AML-193 (cell line): ENCODE data around the gene FNIP2.
"Not testable (repeated sequence)": the region's sequence is repeated elsewhere in the genome, so short reads cannot be mapped to it uniquely, and the experiment has no call there.

ENCODE experiments used
- DNase-seq, 2 experiments: peaks; one replicate each; lab custom pipeline; 2025; lab: John Stamatoyannopoulos, UW

Gene FNIP2

DNA sequence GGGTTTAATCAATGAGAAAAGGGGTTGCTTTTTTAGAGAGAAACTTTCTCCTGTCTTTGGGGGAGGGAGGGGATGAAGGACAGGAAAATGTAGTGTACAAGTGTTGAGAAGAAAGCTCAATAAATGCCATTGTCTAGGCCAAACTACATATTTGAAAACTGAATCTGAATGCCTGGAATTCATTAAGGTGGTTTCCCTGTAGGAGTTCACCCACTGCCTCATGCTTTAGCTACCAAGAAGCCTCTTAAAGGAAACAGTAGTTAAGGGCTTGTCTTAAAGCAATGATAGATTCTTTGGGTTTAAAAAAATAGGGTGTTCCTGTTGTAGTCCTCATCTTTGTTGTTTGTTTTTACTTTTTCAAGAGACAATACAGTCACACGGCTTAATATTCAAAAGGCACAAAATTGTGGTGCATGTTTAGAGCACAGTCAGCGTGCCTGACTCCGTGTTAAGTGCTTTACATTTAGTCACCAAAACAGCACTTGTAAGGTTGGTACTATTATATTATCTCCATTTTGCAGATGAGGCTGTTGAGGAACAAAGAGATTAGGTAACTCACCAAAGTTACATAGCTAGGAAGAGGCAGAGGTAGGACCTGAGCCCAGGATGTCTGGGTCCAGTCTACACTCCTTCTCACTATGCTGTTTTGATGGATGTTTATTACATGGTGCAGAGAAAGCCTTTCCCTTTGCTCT, 46.0 kb downstream of the FNIP2 start:
- DNase-seq, result no peak

DNA sequence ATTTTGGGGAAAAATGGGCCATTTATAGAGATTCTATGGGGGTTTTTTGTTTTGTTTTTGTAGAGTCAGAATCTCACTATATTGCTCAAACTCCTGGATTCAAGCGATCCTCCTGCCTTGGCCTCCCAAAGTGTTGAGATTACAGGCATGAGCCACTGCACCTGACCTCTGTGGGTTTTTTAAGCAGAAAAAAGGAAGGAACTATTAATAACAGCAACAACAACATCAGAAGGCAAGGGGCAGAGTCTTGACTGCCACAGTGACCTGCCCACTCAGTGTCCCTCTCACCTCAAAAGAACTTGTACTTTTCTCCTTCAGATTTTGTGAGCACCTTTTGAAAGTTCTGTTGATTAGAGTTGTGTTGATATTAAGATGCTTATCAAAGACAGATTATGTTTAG, 48.1 kb downstream of the FNIP2 start:
- DNase-seq, result no peak

DNA sequence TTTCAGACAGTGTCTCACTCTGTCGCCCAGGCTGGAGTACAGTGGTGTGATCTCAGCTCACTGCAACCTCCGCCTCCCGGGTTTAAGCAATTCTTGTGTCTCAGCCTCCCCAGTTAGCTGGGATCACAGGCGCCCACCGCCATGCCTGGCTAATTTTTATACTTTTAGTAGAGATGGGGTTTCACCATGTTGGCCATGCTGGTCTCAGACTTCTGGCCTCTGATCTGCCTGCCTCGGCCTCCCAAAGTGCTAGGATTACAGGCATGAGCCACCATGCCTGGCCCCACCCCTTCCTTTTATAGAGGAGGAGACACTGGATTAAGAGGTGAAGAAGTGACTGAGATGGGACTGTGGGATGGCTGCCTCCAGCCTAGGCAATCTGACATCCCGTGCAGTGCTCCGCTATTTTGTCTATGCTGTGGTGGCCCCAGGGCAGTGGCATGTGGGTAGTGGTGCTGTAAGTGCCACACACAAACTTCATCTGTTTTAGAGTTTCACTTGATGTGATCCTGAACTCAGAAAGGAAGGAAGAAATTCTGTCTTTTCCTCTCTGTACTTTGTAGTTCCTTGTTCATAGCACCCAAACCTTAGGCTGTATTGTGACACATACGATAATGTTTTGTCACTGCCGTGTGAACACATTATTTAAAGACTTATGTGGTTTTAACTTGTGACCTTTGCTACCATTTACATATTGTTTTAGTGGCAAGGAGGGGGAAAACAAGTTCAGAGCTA, 48.9 kb downstream of the FNIP2 start:
- peak; percentile 79 to 84 for DNase-seq

DNA sequence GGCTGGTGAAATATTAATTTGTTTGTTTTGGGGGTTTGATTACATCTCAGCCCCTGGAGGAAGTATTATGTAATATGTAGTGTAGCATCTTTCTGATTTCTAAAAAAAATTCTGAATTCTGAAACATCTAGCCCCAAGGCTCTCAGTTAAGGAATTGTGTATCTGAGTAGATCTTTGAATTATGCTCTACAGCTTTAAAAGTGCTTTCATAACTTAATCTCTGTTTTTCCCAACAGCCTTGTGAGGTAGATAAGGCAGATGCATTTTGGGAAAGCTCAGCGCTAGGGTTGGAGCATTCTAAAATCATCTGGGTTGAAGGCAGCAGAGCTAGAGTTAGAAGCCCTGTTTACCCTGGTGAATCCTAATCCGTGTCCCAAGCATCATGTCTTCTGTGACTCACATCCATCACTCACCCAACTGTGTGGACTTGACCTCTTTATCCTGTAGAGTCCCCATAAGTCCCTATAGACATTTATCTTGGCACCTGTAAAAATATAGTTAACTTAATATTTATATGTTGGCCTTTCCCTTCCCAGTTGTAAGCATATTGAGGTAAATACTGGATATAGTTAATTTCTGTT, 49.8 kb downstream of the FNIP2 start:
- no peak for DNase-seq

DNA sequence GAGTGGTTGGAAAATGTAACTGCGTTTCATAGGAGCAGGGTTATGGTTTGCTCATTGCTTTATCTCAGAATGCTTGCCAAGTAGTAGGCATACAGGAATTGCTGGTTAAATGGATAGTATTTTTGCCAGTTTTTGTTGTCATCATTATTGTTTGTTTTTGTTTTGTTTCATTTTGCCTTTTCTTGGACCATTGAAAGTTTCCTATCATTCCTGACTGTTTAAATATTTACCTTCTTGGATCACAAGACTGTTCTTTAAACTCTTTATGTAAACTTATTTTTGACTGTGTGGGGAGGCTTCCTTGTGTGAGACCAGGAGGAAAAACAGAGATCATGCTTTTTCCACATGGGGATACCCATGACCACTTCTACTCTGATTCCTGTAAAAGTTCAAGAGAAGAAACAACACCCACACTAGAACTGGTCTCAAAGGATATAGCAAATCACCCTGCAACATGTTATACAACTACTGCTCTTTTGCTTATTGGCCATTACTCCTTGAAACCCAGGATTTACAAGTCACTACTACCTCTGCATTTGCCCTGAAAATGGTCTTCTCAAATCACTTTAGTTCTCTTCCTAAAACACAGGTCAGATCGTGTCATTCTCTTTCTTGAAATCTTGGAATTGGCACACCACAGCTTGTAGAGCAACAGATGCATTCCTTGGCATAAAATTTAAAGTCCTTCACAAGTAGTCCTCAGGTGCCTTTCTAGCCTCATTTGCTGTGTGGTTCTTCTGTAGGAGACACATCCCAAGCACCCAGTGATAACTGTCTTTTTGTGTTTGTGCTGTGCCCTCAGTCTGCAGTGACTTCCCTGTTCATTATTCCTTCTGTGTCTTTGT, 51.3 kb downstream of the FNIP2 start:
- no peak for DNase-seq

DNA sequence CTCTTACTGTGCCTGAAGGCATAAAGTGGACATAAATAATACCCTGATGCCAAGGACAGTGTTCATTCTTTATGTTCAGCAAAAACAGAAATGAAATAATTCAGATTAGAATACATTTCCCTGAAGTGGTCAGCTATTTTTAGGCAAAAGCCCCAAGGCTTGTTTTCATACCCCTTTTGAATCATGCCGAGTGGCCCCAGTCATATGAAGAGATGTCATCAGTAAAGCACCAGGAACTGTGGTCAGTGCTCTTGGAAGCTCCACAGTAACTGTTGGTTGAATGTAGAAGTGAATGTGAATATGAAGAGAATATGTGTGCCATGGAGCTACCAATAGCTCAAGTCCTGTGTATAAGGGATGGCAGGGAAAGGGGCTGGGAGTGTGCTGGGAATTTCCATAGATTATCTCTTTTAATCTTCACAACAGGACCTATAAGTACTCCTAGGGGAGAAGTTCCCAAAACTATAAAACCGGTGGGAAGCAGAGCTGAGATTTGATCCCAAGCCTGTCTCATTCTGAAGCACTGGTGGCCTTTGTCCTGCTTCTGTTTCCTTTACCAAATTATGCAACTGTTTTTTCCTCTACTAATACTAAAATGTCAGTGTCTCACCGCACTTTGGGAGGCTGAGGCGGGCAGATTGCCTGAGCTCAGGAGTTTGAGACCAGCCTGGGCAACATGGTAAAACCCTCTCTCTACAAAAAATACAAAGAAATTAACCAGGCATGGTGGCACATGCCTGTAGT, 52.6 kb downstream of the FNIP2 start:
- DNase-seq, result no peak

DNA sequence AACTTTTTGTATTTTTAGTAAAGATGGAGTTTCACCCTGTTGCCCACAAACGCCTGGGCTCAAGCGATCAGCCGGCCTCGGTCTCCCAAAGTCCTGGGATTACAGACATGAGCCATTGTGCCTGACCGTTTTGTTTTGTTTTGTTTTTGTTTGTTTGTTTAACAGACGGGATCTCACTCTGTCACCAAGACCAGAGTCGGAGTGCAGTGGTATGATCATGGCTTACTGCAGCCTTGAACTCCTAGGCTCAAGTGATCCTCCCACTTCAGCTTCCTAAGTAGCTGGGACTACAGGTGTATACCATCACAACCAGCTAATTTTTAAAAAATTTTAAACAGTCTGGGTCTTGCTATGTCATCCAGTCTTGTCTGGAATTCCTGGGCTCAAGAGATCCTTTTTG, 53.5 kb downstream of the FNIP2 start:
- no peak for DNase-seq

DNA sequence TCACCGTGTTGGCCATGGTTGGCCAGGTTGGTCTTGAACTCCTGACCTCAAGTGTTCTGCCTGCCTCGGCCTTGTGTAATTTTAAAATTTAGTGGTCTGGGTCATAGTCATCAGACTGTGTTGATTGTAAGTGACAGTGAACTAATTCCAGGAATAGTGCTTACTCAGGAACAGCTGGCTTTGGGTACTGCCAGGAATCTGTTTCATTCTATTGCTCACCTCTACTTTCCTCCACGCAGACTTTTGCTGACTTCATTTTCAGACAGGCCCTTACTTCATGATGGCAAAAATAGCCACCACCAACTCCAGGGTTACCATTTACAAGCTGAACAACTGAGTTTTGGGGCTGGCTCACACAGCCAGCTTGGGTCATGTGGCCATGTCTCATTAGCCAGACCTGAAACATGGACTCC, 54.6 kb downstream of the FNIP2 start:
- DNase-seq, result no peak

DNA sequence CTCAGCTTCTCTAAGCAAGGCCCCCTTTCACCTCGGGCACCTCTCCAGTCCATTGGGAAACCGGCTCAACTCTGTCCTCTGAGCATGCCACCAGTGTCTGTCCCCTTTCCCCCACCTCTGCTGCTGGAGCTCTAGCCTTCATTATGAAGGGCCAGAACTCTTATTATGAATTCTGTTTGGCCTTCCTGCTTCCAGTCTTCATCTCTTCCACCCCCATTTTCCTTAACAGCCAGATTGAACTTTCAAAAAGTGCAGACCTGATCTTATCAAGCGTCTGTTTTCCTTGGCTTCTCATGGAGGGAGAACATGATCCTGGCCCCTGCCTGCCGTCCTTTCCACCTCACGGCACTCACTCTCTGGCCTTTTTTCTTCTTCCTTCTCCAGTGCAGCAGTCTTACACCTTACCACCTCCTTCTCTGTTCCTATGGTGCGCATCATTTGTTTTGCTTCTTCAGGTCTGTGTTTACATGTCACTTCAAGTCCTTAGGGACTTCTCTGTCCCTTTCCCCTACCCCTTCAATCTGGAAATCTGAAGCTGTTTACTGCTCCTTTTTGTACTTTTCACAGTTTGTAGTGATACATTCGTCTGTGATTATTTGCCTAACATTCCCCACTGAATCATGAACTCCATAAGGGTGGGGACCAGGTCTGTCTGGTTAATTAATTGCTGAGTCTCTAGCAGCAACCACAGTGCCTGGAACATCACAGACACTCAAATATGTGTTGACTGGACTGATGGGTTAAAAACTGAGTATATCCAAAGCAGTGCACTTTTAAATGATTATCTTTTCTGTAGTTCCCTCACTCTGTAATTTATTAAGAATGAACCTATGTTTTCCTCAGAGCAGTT, 55.8 kb downstream of the FNIP2 start:
- no peak for DNase-seq

DNA sequence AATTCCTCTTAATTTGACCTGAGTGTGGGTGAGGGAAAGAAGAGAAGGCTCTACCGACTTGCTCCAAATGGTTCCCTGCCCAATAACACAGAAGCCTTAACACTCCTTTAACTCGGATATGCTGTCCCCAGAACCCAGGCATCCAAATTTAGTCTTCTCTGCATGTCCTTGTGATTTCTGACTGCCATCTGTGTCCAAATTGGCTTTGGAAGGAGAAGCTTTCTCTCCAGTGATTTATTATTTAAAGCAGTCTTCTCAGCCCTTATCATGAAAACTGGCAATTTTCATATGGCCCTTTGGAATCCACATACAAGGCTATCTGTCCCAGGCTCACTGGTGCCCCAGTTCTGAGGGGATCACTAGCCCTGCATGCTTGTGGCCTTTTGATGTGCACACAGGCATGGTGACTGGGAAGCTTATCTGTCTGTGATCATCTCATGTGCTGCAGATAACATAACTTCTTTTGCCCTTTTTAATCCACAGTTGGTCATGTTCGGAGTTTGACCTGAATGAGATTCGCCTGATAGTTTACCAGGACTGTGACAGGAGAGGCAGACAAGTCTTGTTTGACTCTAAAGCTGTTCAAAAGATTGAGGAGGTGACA, 56.7 kb downstream of the FNIP2 start:
- DNase-seq, result no peak

DNA sequence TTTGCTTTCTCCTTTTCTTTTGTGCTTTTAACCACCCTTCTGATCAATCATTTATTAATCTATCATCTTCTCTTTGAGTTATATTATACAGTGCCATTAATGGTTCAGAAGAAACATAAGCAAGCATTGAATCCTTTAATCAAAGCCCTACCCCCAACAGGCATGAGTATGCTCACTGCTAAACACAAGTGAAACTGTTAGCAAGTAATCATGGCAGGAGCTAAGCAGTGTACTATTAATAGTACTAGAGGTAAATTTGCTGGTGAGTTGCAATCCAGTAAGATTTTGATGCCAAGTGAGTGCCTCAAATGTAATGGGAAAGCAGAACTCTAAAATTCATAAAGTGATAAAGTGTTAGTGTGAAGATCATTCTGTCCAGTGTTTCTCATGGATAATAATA, 57.2 kb downstream of the FNIP2 start:
- DNase-seq, result no peak

DNA sequence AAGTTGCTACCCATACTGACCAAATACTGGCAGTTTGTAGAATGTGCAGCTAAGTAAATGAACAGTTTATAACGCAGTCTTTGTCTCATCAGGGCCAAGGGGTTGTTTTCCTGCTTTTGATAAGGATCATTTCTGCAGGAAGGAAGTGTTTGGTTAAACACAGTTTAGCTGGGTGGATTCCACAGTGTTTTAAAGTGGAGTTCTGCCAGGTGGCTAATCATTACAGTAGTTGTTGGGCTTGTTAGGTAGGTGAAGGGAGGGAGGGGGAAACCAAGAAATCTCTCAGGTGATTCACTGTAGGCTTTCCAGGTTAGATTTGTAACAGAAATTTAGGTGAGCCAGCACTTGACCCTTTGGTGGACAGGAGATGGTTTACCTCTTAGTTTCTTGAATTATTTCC, 58.1 kb downstream of the FNIP2 start:
- DNase-seq, result no peak

DNA sequence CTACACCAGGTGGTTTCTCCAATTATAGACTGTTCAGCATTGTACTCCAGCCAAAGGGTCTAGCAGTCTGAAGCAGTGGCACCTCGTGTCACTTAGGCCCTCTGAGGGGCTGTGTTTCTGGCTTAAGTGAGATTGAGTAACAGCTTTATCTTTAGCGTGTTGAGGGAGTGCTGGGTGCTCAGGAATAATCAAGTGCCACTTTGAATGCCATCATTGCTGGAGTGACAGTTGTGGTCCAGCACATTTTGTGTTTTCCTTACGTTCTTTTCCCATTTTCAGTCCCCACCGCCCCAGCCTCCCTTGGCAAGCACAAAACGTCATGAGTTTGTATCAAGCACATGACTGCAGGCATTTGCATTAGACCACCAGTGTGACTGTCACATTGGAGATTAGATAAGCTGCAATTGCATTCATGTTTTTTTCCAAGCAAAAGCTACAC, 58.7 kb downstream of the FNIP2 start:
- DNase-seq, result no peak

DNA sequence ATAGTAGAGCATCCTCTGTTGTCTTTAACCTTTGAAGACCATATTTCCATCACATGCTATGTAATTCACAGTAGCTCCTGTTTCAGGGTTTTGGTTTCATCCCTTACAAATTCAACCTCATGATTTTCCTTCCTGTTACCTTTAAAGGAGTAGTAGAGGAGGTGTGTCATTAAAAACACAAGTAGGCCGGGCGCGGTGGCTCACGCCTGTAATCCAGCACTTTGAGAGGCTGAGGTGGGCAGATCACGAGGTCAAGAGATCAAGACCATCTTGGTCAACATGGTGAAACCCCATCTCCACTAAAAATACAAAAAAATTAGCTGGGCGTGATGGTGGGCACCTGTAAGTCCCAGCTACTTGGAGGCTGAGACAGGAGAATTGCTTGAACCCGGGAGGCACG, 59.3 kb downstream of the FNIP2 start:
- not testable (repeated sequence) for DNase-seq

DNA sequence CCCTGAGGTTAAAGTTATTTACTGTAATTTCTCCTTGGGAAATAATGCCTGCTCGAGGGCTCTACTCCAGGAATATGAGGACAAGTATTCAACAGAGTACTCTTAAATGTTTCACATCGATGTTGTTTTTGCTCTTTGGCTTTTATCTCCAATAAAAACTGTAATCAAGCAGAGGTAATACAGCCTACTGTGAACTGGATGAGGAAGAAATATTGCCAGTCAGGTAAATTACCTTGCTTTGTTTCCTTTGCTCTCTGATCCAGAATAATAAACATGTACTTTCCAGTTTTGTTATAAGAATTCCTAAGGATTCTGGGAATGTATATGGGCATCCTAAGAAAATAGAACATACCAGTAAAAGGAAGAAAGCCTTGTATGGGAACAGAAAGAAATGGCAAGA, 60.4 kb downstream of the FNIP2 start:
- DNase-seq, result no peak

DNA sequence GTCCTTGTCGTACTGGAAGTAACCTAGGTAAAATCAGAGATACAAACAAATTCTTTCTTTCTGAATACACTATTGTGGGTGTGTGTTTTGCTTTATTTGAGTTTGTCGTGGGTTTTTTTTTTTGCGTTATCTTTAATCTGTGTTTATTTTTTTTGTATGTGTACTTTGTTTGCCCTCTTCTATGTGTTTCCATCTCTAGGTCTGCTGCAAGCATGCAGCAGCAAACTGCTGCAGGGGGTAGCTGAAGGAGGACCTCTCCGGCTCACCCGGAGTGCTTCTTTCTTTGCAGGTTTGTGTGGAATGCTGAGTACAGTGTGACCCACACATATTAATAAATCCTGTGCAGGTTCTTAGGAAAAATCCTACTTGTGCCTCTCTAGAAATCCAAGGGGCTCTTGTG, 64.8 kb downstream of the FNIP2 start:
- DNase-seq, result no peak

DNA sequence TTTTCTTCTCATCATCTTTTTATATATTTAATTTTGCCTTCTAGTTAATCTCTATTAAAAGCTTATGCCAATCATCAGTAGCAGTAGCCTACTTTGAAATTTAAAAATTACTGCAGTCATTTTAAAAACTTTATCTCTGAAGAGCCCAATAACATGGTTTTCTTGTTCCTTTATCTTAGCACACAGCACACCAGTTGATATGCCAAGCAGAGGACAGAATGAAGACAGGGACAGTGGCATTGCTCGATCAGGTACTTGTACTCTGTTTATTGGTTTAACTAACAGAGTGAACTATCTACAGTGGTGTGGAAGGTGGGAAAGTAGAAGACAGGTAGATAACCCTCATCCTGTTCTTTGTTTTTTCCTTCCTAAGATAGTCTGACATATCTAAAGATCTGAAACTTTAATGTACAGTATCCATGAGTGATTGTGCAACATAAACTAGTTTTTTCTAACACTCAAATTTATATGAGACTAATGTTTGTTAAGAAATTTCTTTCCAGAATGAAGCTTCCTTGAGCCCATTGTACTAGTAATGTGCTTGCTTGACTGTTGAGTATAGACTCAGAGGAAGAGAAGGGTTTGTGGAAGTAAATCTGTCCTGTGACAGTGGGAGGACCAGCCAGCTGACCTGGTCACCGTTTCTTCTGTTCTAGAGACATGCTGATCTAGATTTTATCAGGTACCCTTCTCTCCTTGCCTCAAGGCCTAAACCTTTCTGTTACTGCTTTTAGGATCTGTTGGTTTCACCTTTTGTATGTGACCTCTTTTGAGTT, 66.6 kb downstream of the FNIP2 start:
- no peak for DNase-seq

DNA sequence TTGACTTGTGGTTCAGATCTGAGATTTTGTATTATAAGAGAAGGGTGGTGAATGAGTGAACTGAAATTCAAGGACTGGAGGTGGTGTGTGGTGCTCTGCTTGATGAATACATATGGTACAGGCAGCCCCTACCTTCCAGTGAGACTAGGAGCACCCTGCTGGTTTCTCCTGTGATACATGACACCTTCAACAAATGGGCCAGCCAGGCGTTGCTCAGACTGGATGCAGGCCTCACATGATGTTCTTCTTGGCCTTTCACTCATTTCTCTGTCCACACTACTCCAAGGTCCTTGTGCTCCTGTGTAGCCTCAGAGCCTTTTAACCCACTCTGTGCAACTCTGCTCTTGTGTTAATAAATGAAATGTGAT, 67.2 kb downstream of the FNIP2 start:
- DNase-seq, result no peak

DNA sequence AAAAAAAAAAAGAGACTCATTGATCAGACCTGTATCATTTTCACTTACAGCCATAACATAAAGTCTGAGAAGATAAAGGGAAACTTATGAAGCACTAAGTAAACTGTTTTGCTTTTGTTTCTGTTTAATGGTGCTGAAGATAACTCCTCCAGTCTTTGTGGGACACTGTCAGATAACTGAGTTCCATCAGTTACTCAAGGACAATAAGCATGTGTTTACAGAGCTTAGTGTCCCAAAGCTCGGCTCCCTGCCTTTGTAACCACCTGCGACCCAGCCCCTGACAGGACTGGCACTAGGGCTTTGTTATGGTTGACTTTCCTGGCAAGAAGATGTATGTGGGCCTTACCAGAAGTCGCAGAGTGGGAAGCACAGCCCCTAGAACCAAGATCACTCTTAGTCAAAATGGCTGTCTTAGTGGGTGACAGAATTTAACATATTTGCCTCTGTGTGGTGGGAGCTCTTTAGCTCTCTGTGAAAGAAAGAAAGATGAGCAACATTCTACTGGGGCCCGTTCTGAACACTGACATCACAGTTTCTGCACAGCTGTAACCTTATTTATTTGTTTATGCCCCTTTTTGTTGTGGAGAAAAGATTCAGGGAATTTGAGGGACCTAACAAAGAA, 68.1 kb downstream of the FNIP2 start:
- DNase-seq, result no peak
